Adrenal gland (tissue), 12 donors: ENCODE results near the gene CASD1. TPM values are rescaled to one million over a fixed set of nuclear protein-coding genes. Genes with fewer than 3 reads are reported as not detected.

ENCODE experiments used
- DNase-seq, 7 donors: peaks; one replicate each; pipeline ENCODE4 v3.0.0-alpha.2; 2019 to 2020
- H3K27ac ChIP-seq, 5 donors: fragments of 200-600 bp; sonication (generic) in 4 of 5; 1 replicate in 3 of 5; 2 replicates in 2 of 5; pipeline versions ENCODE4 v1.5.1 to v1.8.0; 2016 to 2020; ENCODE audit warnings: mild to moderate bottlenecking in 1 of 5
- H3K27me3 ChIP-seq: fragments of 200-600 bp; 2 replicates; pipeline ENCODE4 v1.8.0; 2021
- H3K36me3 ChIP-seq, 2 donors: fragments of 200-600 bp; replicated peaks in 1 of 2; 1 replicate in 1 of 2; 2 replicates in 1 of 2; pipeline versions ENCODE4 v1.5.1 to v1.8.0; 2018 to 2022
- H3K4me1 ChIP-seq, 2 donors: fragments of 200-600 bp; replicated peaks in 1 of 2; 1 replicate in 1 of 2; 2 replicates in 1 of 2; pipeline versions ENCODE4 v1.5.1 to v1.8.0; 2018 to 2021
- H3K4me3 ChIP-seq, 4 donors: fragments of 200-600 bp; sonication (generic) in 3 of 4; one replicate each; pipeline ENCODE4 v1.5.1; 2016 to 2018
- H3K9me3 ChIP-seq, 3 donors: fragments of 200-600 bp; sonication (generic) in 1 of 3; replicated peaks in 1 of 3; 1 replicate in 2 of 3; 2 replicates in 1 of 3; pipeline versions ENCODE4 v1.5.1 to v1.8.0; 2016 to 2021
- POLR2A ChIP-seq, 2 donors: fragments of 450-650 bp; IDR thresholded peaks; one replicate each; pipeline ENCODE4 v1.6.1; 2017; ENCODE audit warnings: antibody characterized with exemption in 2 of 2, mild to moderate bottlenecking in 2 of 2, moderate library complexity in 1 of 2
- WGBS, 4 donors: extraction: QIAGEN DNeasy Blood & Tissue Kit in 2 of 4; methylation state at CpG; one replicate each; pipeline versions ENCODE4 v1.1.5 to v1.1.7; 2013 to 2017; 5-methylcytosine and 5-hydroxymethylcytosine counted together
- intact Hi-C, 2 donors: fragments of 100-400 bp; cut with DNase I; formaldehyde crosslinking; loops; one replicate each; pipeline versions ENCODE4 v1.14.1 to v1.15.0; 2022 to 2023
- polyA plus RNA-seq, 3 donors: library from polyadenylated mRNA; stranded (reverse); fragments of 200-250 nt in 2 of 3; fragments of 350-450 nt in 1 of 3; fragmentation: Illumina TruSeq in 1 of 3; extraction: RNeasy Lipid Tissue Mini Kit (QIAGEN cat#74804) in 1 of 3; gene quantifications; one replicate each; pipeline ENCODE4 v1.2.3, GENCODE V29; 2013 to 2014
- total RNA-seq, 9 donors: library from RNA; depleted of rRNA in 4 of 9; stranded (reverse); fragments of >200 nt in 4 of 9; fragments of 120-200 nt in 1 of 9; fragmentation: NEBNext Ultra II Directional in 1 of 9; extraction: Animal tissue kit (Norgen Biotek cat#: 25700) in 1 of 9; gene quantifications; one replicate each; pipeline versions ENCODE4 v1.1.0 to v1.2.4, GENCODE V29; 2013 to 2023
- TF ChIP-seq, protein P1 (sequence below), 6 experiments: fragments of 450-650 bp in 4 of 6; fragments of 200-600 bp in 2 of 6; sonication (generic) in 1 of 6; IDR thresholded peaks; 1 replicate in 5 of 6; 2 replicates in 1 of 6; pipeline versions ENCODE4 v1.5.1 to v1.8.0; 2016 to 2021; ENCODE audit warnings: antibody characterized with exemption in 6 of 6, mild to moderate bottlenecking in 2 of 6, moderate library complexity in 1 of 6
- donor health status: healthy with polysubstance abuse.
- donor health status: Bipolar disorder and iron deficiency.
- donor health status: DM: yes; HTN: yes; CAD: no.
- donor health status: DM: no; HTN: no; CAD: no.
- donor health status: DM: no; HTN: no; CAD: no.
- donor health status: DM: yes; HTN: yes; CAD: no.

Gene CASD1
- total and polyA plus RNA-seq, 12 donors = 28.8 to 75.7 (median 46.2) TPM

DNA sequence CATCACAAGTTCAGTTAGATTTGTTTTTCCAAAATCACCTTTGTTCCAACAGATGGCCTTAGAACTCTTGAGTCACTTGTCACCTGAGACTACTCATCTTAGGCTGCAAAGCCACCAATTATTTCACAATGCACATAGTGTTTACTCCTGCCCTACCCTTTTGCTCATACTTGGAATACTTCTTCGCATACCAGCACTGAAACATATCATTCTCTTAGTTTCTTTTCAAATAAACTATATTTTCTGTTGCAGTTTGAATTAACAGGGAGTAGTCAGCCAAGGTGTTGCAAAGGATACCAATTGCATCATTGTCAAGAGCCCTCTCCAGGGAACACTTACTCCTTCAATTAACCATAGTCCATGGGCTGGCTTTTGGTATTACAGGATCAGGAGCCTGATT, 71.0 kb downstream of the CASD1 start:
- 81 to 96% (median 86%) methylated on average over 1 of the region's 1 CpG for WGBS, 4 donors
- intact Hi-C loops = no loop called here
- TF ChIP-seq, protein P1, sequence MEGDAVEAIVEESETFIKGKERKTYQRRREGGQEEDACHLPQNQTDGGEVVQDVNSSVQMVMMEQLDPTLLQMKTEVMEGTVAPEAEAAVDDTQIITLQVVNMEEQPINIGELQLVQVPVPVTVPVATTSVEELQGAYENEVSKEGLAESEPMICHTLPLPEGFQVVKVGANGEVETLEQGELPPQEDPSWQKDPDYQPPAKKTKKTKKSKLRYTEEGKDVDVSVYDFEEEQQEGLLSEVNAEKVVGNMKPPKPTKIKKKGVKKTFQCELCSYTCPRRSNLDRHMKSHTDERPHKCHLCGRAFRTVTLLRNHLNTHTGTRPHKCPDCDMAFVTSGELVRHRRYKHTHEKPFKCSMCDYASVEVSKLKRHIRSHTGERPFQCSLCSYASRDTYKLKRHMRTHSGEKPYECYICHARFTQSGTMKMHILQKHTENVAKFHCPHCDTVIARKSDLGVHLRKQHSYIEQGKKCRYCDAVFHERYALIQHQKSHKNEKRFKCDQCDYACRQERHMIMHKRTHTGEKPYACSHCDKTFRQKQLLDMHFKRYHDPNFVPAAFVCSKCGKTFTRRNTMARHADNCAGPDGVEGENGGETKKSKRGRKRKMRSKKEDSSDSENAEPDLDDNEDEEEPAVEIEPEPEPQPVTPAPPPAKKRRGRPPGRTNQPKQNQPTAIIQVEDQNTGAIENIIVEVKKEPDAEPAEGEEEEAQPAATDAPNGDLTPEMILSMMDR (IDR thresholded peaks at IDR 0.05) = no peak
- no peak for TF ChIP-seq POLR2A (IDR thresholded peaks at IDR 0.05)
- Histone ChIP-seq H3K4me3 (no peak overlapping the region), H3K27ac (no peak overlapping the region), H3K36me3 (no peaks in the 10 kb centered on the region), H3K27me3 (no peaks in the 10 kb centered on the region), H3K4me1 (peaks cover 3 to 6% of the 10 kb centered on the region in 2 donors), H3K9me3 (peaks cover 0 to 2% (median 0%) of the 10 kb centered on the region in 3 donors)
- DNase-seq = no peak

DNA sequence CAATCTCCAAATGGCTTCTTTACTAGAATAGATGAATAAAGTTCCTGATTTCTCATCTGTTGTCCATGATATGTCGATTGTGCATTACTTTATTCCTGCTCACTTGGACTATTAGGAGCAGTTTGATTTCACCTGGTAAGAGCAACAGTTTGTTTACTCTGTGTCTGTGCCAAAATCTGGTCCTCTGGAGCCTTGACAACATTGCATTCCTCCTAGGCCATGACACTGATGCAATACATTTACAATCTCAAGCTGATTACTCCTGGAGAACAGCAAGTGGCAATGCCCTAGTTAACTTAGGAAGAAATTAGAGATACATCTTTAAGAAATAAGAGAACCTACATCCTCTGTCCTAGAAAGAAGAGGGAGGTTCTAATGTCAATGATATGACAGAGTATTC, 74.5 kb downstream of the CASD1 start:
- DNase-seq = peak in 4 of 7 donors; percentile 10 to 32 (median 26)
- no peaks in the 10 kb centered on the region for H3K9me3 ChIP-seq
- TF ChIP-seq, protein P1 (IDR thresholded peaks at IDR 0.05) = no peak
- no peak for TF ChIP-seq POLR2A (IDR thresholded peaks at IDR 0.05)
- H3K4me1 ChIP-seq = peaks cover 3 to 6% of the 10 kb centered on the region in 2 donors
- H3K4me3 ChIP-seq = no peak overlapping the region
- no peak overlapping the region for H3K27ac ChIP-seq
- H3K36me3 ChIP-seq = no peaks in the 10 kb centered on the region
- intact Hi-C loops = no loop called here
- WGBS, 4 donors = 67 to 81% (median 77%) methylated on average over 1 of the region's 1 CpG
- H3K27me3 ChIP-seq = no peaks in the 10 kb centered on the region

DNA sequence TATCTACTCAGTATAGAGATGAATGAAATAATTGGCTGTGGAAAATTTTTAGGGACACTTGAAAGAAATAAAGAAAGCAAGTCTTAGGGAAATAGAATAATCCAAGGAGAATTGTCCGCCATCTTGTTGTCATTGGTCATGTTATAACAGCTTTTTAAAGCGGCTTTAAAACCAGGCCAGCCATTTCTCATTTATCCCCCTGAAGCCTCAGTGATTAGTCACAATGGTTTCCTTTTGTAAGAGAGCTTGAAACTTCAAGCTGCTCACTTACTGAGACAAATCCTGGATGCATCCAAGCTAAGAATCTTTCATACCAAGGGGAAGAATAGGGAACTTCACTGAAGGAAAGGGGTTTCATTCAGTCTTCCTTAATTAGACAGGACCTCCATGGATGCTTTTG, 78.5 kb downstream of the CASD1 start:
- 86 to 98% (median 94%) methylated on average over 2 of the region's 2 CpGs for WGBS, 4 donors
- Histone ChIP-seq H3K4me3 (no peak overlapping the region), H3K9me3 (no peaks in the 10 kb centered on the region), H3K36me3 (no peaks in the 10 kb centered on the region), H3K4me1 (peaks cover 3 to 6% of the 10 kb centered on the region in 2 donors), H3K27me3 (no peaks in the 10 kb centered on the region), H3K27ac (no peak overlapping the region)
- intact Hi-C loops = no loop called here
- TF ChIP-seq, protein P1 (IDR thresholded peaks at IDR 0.05) = no peak
- no peak for TF ChIP-seq POLR2A (IDR thresholded peaks at IDR 0.05)
- no peak for DNase-seq

DNA sequence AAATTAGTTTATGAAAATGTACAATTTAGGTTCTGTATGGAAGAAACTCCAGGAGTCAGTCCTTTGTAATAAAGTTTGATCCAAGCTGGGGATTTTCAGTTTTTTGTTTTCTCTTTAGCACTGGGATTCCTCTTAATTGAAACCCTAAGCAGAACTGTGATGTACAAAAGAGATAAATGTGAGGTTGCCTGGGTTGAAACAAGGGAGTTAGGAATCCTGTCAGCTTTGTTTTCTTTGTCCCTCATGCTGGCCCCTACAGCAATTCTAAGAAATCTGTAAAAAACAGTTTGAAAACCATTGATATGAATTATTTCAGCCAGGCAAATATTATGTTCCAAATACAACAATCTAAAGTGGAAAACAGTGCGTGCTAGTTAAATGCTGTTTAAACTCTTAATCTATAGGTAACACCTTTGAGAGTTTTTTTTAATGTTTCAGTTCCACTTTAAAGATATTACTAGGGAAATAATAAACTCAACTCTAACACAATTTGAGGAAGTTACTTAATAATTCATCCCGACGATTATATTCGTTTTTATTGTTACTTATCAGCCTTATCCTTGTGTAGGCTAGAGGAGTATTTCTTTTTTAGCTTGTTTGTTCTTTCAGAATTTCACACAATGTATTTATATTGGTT, 81.0 kb downstream of the CASD1 start:
- intact Hi-C loops = no loop called here
- no peak for DNase-seq
- Histone ChIP-seq H3K36me3 (no peaks in the 10 kb centered on the region), H3K27me3 (no peaks in the 10 kb centered on the region), H3K27ac (no peak overlapping the region), H3K9me3 (no peaks in the 10 kb centered on the region), H3K4me1 (peaks cover 12 to 13% of the 10 kb centered on the region in 2 donors), H3K4me3 (no peak overlapping the region)
- no peak for TF ChIP-seq POLR2A (IDR thresholded peaks at IDR 0.05)
- TF ChIP-seq, protein P1 (IDR thresholded peaks at IDR 0.05) = no peak
- WGBS, 4 donors = 60 to 66% (median 63%) methylated on average over 4 of the region's 4 CpGs
